GM19351 (cell line): ENCODE results near the gene ECI2.
"Not testable (repeated sequence)": the region's sequence is repeated elsewhere in the genome, so short reads cannot be mapped to it uniquely, and the experiment has no call there.

ENCODE experiments used
- ATAC-seq: cut with Tn5 transposase; IDR thresholded peaks from one replicate; pipeline ENCODE4 v1.9.1; 2021; ENCODE audit warnings: mild to moderate bottlenecking, moderate library complexity; ENCODE audit not compliant: unreplicated experiment

Gene ECI2

GRCh38 chr6:4103929-4104328, 31.4 kb downstream of the ECI2 start:
- ATAC-seq: no peak

GRCh38 chr6:4102687-4103244, 32.6 kb downstream of the ECI2 start:
- ATAC-seq: no peak

- no peak for ATAC-seq
Measured at GRCh38 chr6:4101298-4101697, 34.1 kb downstream of the ECI2 start.

- ATAC-seq: no peak
Measured at GRCh38 chr6:4100655-4101054, 34.7 kb downstream of the ECI2 start.

GRCh38 chr6:4093288-4093687, 42.1 kb downstream of the ECI2 start:
- no peak for ATAC-seq

GRCh38 chr6:4091941-4092340, 43.4 kb downstream of the ECI2 start:
- no peak for ATAC-seq

GRCh38 chr6:4090043-4090442, 45.3 kb downstream of the ECI2 start:
- not testable (repeated sequence) for ATAC-seq

GRCh38 chr6:4088704-4089103, 46.7 kb downstream of the ECI2 start:
- no peak for ATAC-seq

- no peak for ATAC-seq
Measured at GRCh38 chr6:4085332-4085700, 50.1 kb downstream of the ECI2 start.

GRCh38 chr6:4084444-4085331, 50.7 kb downstream of the ECI2 start:
- no peak for ATAC-seq

GRCh38 chr6:4078691-4079471, 56.5 kb downstream of the ECI2 start, which contains the start of gene FAM217A:
Gene FAM217A (minus strand): TSS chr6:4079137. CDS start chr6:4077414, 1,723 bp downstream.
- no peak for ATAC-seq

GRCh38 chr6:4074478-4075235, 60.7 kb downstream of the ECI2 start:
- no peak for ATAC-seq

GRCh38 chr6:4071330-4071729, 64.0 kb downstream of the ECI2 start:
- ATAC-seq: no peak

GRCh38 chr6:4069199-4069598, 66.2 kb downstream of the ECI2 start:
- no peak for ATAC-seq

GRCh38 chr6:4067673-4068072, 67.7 kb downstream of the ECI2 start:
- no peak for ATAC-seq

GRCh38 chr6:4066029-4066755, 69.2 kb downstream of the ECI2 start:
- ATAC-seq: no peak
